GM21367 (cell line): ENCODE results near the gene NCOR2.

Experiments
- ATAC-seq: cut with Tn5 transposase; IDR thresholded peaks from one replicate; pipeline ENCODE4 v1.9.1; 2021; ENCODE audit not compliant: unreplicated experiment

The NCOR2 gene

GRCh38 chr12:124577986-124578385, 10.6 kb upstream of the NCOR2 start:
- no peak for ATAC-seq

GRCh38 chr12:124577374-124577773, 10.0 kb upstream of the NCOR2 start:
- ATAC-seq, result no peak

GRCh38 chr12:124576061-124576650, 8.7 kb upstream of the NCOR2 start:
- ATAC-seq, result no peak

GRCh38 chr12:124573839-124574786, 6.7 kb upstream of the NCOR2 start:
- no peak for ATAC-seq

- no peak for ATAC-seq
These were observed 4.1 kb upstream of the NCOR2 start for GRCh38 chr12:124571556-124571955.

GRCh38 chr12:124570810-124571209, 3.4 kb upstream of the NCOR2 start:
- no peak for ATAC-seq

GRCh38 chr12:124569375-124570148, 2.1 kb upstream of the NCOR2 start:
- no peak for ATAC-seq

- no peak for ATAC-seq
These were observed 1.3 kb upstream of the NCOR2 start for GRCh38 chr12:124568431-124569374.

GRCh38 chr12:124567673-124568373, 411 bp upstream of the NCOR2 start:
- ATAC-seq, result no peak

- no peak for ATAC-seq
These were observed 1.0 kb downstream of the NCOR2 start for GRCh38 chr12:124566161-124566996.

GRCh38 chr12:124565656-124566160, 1.7 kb downstream of the NCOR2 start:
- ATAC-seq, result no peak

- ATAC-seq, result no peak
These were observed 2.4 kb downstream of the NCOR2 start for GRCh38 chr12:124564971-124565491.

- no peak for ATAC-seq
These were observed 3.0 kb downstream of the NCOR2 start for GRCh38 chr12:124564232-124564958.

- ATAC-seq, result no peak
These were observed 3.6 kb downstream of the NCOR2 start for GRCh38 chr12:124563809-124564208.

GRCh38 chr12:124563401-124563800, 4.0 kb downstream of the NCOR2 start:
- ATAC-seq, result no peak

GRCh38 chr12:124562796-124563181, 4.6 kb downstream of the NCOR2 start:
- ATAC-seq, result no peak

- no peak for ATAC-seq
These were observed 5.2 kb downstream of the NCOR2 start for GRCh38 chr12:124562018-124562795.
